Measurements from ENCODE around the gene CCDC68. TPM values are rescaled to one million over a fixed set of nuclear protein-coding genes. Genes with fewer than 3 reads are reported as not detected.
"Not testable (repeated sequence)": the region's sequence is repeated elsewhere in the genome, so short reads cannot be mapped to it uniquely, and the experiment has no call there.

CCDC68 gene
- total RNA-seq, 1 donor from 2014 or later, result 1.2 TPM

GRCh38 chr18:54872681-54873080 is 86.6 kb downstream of the CCDC68 start:
- no peak for DNase-seq

DNA sequence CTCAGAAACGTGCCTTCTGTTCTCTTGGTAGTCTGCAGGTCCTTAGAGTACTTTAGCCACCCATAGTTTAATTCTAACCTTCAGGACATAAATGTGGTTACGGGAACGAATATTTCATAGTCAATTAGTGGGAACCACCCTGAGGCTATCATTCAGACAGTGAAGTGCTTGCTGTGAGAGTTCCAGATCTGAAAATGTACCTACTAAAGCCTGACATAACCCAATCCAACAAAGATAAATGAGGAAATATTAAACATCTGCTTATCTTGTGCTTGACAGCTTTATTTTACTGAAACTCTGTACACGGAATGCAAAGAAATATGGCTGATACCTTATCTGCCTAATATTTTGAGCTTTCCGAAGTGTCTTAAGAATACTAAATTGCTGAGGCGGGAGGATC is 88.0 kb downstream of the CCDC68 start:
- DNase-seq, result no peak

GRCh38 chr18:54867131-54867530 is 92.1 kb downstream of the CCDC68 start:
- DNase-seq, result no peak

GRCh38 chr18:54860941-54861340 is 98.3 kb downstream of the CCDC68 start:
- DNase-seq, result no peak

DNA sequence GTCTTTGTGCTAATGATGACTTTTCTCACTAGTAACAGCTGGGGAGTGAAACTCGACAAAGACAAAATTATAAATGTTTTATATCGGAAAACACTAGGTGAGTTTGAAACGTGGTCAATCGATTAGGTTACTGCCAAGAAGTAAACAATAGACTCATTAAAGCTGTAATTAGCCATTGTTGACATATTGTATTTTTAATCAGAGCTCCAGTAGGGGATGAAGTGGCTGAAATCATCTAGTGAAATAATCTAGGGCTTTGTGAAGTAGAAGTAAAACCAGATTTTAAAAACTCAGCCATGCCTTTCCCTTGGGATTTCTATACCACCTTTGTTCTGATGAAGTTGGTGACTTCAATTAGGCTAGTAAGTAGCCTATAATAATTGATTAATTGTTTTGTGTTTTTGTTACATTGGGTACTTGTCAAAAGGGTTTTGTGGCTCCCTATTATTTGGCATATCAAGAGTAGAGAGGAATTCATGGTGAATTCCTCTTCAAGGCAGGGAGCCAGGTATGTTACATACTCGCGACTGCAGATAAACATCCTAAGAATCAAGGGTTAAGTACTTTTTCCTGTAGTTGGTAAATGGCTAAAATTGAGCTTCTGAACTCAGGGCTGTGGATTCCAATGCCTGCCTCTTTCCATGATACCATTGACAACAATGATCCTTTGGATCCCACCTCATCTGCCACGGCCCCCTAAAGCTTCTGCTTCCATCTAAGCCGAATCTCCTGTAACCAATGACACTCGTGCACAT is 99.4 kb downstream of the CCDC68 start:
- DNase-seq, result no peak

GRCh38 chr18:54857499-54857898 is 101.8 kb downstream of the CCDC68 start:
- DNase-seq, result no peak

- DNase-seq, result no peak
Measured at GRCh38 chr18:54856105-54856646, 103.1 kb downstream of the CCDC68 start.

- DNase-seq, result not testable (repeated sequence)
Measured at GRCh38 chr18:54855050-54855449, 104.2 kb downstream of the CCDC68 start.

DNA sequence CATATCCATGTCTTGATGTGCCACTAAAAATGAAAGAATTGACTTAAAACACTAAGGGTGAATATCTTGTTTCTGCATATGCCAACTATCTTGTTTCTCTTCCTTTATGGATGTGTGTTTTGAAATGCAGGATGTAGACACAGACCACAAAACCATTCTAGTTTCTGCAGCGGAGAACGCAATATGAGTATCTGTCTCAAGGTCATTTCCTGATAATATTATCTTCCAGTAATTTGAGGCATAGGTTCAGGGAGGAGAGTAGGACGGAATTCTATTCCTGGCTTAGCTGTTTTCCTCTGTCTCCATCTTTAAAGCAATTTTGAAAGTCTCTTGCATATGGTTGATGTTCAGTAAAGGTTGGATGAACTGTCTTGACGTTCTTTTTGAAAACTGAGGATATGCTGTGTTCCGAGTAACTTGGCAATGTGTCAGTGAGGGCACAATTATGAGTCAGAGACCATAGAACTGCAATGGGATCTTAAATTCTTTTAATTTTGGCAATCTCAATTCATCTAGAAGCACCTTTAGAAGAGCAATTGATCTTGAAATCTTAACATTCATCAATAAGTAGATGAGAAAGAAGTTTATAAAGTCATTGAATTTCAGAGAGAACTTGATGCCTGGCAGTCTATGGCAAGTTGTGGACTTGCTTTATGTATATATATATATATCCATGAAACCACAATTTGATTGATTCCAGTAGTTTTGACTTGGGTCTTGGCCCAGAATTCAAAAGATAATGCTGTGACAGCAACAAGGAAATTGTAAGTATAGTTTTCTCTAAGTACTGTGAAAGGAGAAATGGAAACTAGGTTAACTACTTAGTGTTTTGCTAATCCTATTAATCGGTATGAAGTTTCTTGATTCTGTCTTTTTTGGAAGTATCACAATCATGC is 106.2 kb downstream of the CCDC68 start:
- DNase-seq, result no peak

Other genes with a start within 250 kb of the CCDC68 start
- under 0.01 and 0.05 TPM in 2 replicates for gene RAB27B, start 131.0 kb downstream of the CCDC68 start, total RNA-seq